KMS-11 (cell line): ENCODE results near the gene DRAP1.

Experiments
- H2AFZ ChIP-seq: fragments of 200-600 bp; sonication (generic); 2 replicates; pipeline ENCODE4 v1.6.1; 2016; ENCODE audit warnings: antibody characterized with exemption, mixed run types, low read depth
- H3K27ac ChIP-seq: fragments of 200-600 bp; sonication (generic); 2 replicates; pipeline ENCODE4 v1.6.1; 2016; ENCODE audit warnings: mild to moderate bottlenecking, mixed run types
- H3K27me3 ChIP-seq: fragments of 200-600 bp; sonication (generic); 2 replicates; pipeline ENCODE4 v1.6.1; 2017; ENCODE audit warnings: mild to moderate bottlenecking, low read depth, mixed run types, moderate library complexity; ENCODE audit not compliant: insufficient read depth
- H3K36me3 ChIP-seq: fragments of 200-600 bp; sonication (generic); 2 replicates; pipeline ENCODE4 v1.6.1; 2017; ENCODE audit warnings: mild to moderate bottlenecking, mixed run types; ENCODE audit not compliant: insufficient read depth
- H3K4me1 ChIP-seq: fragments of 200-600 bp; sonication (generic); 2 replicates; pipeline ENCODE4 v1.6.1; 2016; ENCODE audit warnings: mild to moderate bottlenecking, low read depth, mixed run types; ENCODE audit not compliant: poor library complexity, severe bottlenecking
- H3K4me2 ChIP-seq: fragments of 200-600 bp; sonication (generic); 2 replicates; pipeline ENCODE4 v1.7.0; 2016; ENCODE audit warnings: mild to moderate bottlenecking, mixed run types
- H3K4me3 ChIP-seq: fragments of 200-600 bp; sonication (generic); IDR thresholded peaks from 2 replicates; pipeline ENCODE4 v1.6.1; 2017; ENCODE audit warnings: low read depth, low read length, mixed read lengths; ENCODE audit not compliant: insufficient read depth
- H3K79me2 ChIP-seq: fragments of 200-600 bp; sonication (generic); 2 replicates; pipeline ENCODE4 v1.6.1; 2016; ENCODE audit warnings: low read depth, mixed run types; ENCODE audit not compliant: insufficient read depth
- H3K9ac ChIP-seq: fragments of 200-600 bp; sonication (generic); 2 replicates; pipeline ENCODE4 v1.6.1; 2016; ENCODE audit warnings: mild to moderate bottlenecking, mixed run types
- H4K20me1 ChIP-seq: fragments of 200-600 bp; sonication (generic); 2 replicates; pipeline ENCODE4 v1.6.1; 2016; ENCODE audit warnings: mild to moderate bottlenecking, mixed run types; ENCODE audit not compliant: insufficient read depth
- CTCF ChIP-seq: fragments of 200-600 bp; sonication (generic); conservative IDR thresholded peaks from 2 replicates; pipeline ENCODE4 v1.6.1; 2017; ENCODE audit warnings: low read depth, mild to moderate bottlenecking, antibody characterized with exemption, low read length, moderate library complexity, mixed read lengths

The DRAP1 gene

GRCh38 chr11:65919573-65920371 is 546 bp downstream of the DRAP1 start:
- Histone ChIP-seq H3K27ac (no peak overlapping the region), H3K36me3 (no peaks in the 10 kb centered on the region), H3K4me1 (peaks cover 14% of the 10 kb centered on the region), H3K4me3 (no peak overlapping the region), H3K27me3 (no peaks in the 10 kb centered on the region), H3K4me2 (peak overlapping the region; percentile 96), H3K79me2 (peaks cover 13% of the 10 kb centered on the region; the same call in 1 of the 2 replicates), H3K9ac (peak overlapping the region; percentile 44), H4K20me1 (no peaks in the 10 kb centered on the region), H2AFZ (peak overlapping the region; percentile 64)
- TF ChIP-seq CTCF: no peak

DNA sequence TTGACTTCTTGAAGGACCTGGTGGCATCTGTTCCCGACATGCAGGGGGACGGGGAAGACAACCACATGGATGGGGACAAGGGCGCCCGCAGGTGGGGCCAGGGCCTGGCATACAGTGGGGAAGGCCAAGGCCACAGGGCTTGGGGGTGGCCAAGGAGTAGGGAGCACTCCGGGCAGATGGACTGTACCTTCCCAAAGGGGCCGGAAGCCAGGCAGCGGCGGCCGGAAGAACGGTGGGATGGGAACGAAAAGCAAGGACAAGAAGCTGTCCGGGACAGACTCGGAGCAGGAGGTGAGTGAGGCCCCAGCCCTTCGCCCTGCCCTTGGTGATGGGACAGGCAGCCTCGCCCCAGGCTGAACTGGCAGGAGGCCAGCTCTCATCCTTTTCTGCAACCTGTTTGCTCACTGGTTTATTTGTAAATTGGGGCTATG is 1.2 kb downstream of the DRAP1 start:
- no peak overlapping the region for H3K4me3 ChIP-seq
- no peak for TF ChIP-seq CTCF
- peaks cover 13% of the 10 kb centered on the region; the same call in 1 of the 2 replicates for H3K79me2 ChIP-seq
- H2AFZ ChIP-seq: no peak overlapping the region
- no peak overlapping the region for H3K27ac ChIP-seq
- peak overlapping the region; percentile 44; the same call in 1 of the 2 replicates for H3K9ac ChIP-seq
- H3K36me3 ChIP-seq: no peaks in the 10 kb centered on the region
- H3K4me1 ChIP-seq: peaks cover 14% of the 10 kb centered on the region
- peak overlapping the region; percentile 96 for H3K4me2 ChIP-seq
- no peaks in the 10 kb centered on the region for H3K27me3 ChIP-seq
- H4K20me1 ChIP-seq: no peaks in the 10 kb centered on the region

DNA sequence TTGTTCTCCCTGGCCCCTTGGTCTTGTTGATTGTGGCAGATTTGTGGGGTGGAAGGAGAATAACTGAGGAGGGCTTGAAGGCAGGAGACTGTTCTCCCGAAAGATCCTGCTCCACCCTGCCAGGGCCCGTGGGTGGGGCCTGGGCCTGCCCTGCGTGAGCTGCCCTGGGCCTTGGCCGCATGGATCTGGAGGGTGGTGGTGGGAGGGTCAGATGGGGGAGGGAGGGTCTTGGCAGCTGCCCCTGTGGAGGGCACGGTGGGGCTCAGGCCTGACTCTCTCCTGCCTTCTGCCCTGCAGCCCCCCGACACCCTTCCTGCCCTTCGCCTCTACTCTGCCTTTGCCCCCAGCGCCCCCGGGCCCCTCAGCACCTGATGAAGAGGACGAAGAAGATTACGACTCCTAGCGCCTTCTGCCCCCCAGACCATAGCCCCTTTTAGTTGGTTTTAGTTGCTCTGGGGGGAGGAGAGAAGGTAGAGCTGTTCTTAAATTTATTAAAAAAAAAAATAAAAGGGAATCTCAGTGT is 1.9 kb downstream of the DRAP1 start:
- H3K79me2 ChIP-seq: peaks cover 13% of the 10 kb centered on the region; the same call in 1 of the 2 replicates
- H3K36me3 ChIP-seq: no peaks in the 10 kb centered on the region
- TF ChIP-seq CTCF: no peak
- no peaks in the 10 kb centered on the region for H4K20me1 ChIP-seq
- H3K27ac ChIP-seq: no peak overlapping the region
- H3K4me3 ChIP-seq: no peak overlapping the region
- peaks cover 14% of the 10 kb centered on the region for H3K4me1 ChIP-seq
- H2AFZ ChIP-seq: no peak overlapping the region
- H3K27me3 ChIP-seq: no peaks in the 10 kb centered on the region
- H3K9ac ChIP-seq: no peak overlapping the region
- H3K4me2 ChIP-seq: peak overlapping the region; percentile 96

GRCh38 chr11:65921876-65922275 is 2.6 kb downstream of the DRAP1 start:
- Histone ChIP-seq H3K4me2 (no peak overlapping the region), H3K9ac (no peak overlapping the region), H2AFZ (no peak overlapping the region), H3K4me3 (no peak overlapping the region), H3K27me3 (no peaks in the 10 kb centered on the region), H3K79me2 (peaks cover 13% of the 10 kb centered on the region; the same call in 1 of the 2 replicates), H4K20me1 (no peaks in the 10 kb centered on the region), H3K27ac (no peak overlapping the region), H3K4me1 (peaks cover 22% of the 10 kb centered on the region), H3K36me3 (no peaks in the 10 kb centered on the region)
- TF ChIP-seq CTCF: no peak
